Femur (tissue), 1 donor: ENCODE results near the gene NUAK1.
"Not testable (repeated sequence)": the region's sequence is repeated elsewhere in the genome, so short reads cannot be mapped to it uniquely, and the experiment has no call there.

Experiments used
- DNase-seq: peaks from one replicate; pipeline ENCODE4 v3.0.0-alpha.2; 2017

NUAK1 gene

GRCh38 chr12:106027286-106027685 lies 111.5 kb downstream of the NUAK1 start:
- DNase-seq: no peak

GRCh38 chr12:106025129-106025528 lies 113.6 kb downstream of the NUAK1 start:
- DNase-seq: no peak

- DNase-seq: no peak
Observed at GRCh38 chr12:106023039-106023438, 115.7 kb downstream of the NUAK1 start.

- DNase-seq: no peak
Observed at GRCh38 chr12:106022568-106023012, 116.2 kb downstream of the NUAK1 start.

GRCh38 chr12:106021516-106021915 lies 117.2 kb downstream of the NUAK1 start:
- DNase-seq: no peak

GRCh38 chr12:106020736-106021135 lies 118.0 kb downstream of the NUAK1 start:
- DNase-seq: no peak

GRCh38 chr12:106019144-106019543 lies 119.6 kb downstream of the NUAK1 start:
- no peak for DNase-seq

GRCh38 chr12:106018286-106018685 lies 120.5 kb downstream of the NUAK1 start:
- DNase-seq: no peak

- not testable (repeated sequence) for DNase-seq
Observed at GRCh38 chr12:106016601-106017278, 122.0 kb downstream of the NUAK1 start.

- no peak for DNase-seq
Observed at GRCh38 chr12:106015646-106016045, 123.1 kb downstream of the NUAK1 start.

- no peak for DNase-seq
Observed at GRCh38 chr12:106013941-106014340, 124.8 kb downstream of the NUAK1 start.
